Measurements from ENCODE around the gene HOXB4. TPM values are rescaled to one million over a fixed set of nuclear protein-coding genes. Genes with fewer than 3 reads are reported as not detected.

Gene HOXB4
- total and polyA plus RNA-seq, 2 of the 4 experiments (the other 2 are of a cell fraction) = 2.0 to 8.5 TPM

GRCh38 chr17:48555258-48556228 is 22.6 kb downstream of the HOXB4 start (continued):
- no peak for TF ChIP-seq RCOR1 (IDR thresholded peaks at IDR 0.05; ENCODE audit: insufficient replicate concordance, low read length)
- no peak for TF ChIP-seq SMC3 (IDR thresholded peaks at IDR 0.05; ENCODE audit: low read depth, low read length)
- 0 out of 2 replicates have a peak, but pooled peaks have one; percentile 6 for TF ChIP-seq CEBPB (IDR thresholded peaks at IDR 0.05; ENCODE audit: low read depth, low read length)
- TF ChIP-seq RAD21 (IDR thresholded peaks at IDR 0.05; ENCODE audit: low read length) = no peak; the same call in 1 of the 2 replicates
